Right ventricle myocardium inferior (tissue), 1 donor: ENCODE results near the gene DMPK. TPM values are rescaled to one million over a fixed set of nuclear protein-coding genes. Genes with fewer than 3 reads are reported as not detected.
A peak's percentile ranks its signal among the peaks of the same experiment; 100 is the strongest.

Source experiments
- ATAC-seq: fragments of 200-7000 bp; cut with Tn5 transposase; one replicate; pipeline ENCODE4 v1.9.1; 2020; ENCODE audit warnings: mild to moderate bottlenecking, moderate library complexity
- DNase-seq: peaks from one replicate; pipeline ENCODE4 v3.0.0; 2021; ENCODE audit errors: missing footprints
- intact Hi-C: fragments of 100-400 bp; cut with DNase I; formaldehyde crosslinking; loops from one replicate; pipeline ENCODE4 v1.11.0; 2022
- long read RNA-seq: library from polyadenylated mRNA; unstranded; transcript quantifications from one replicate; pipeline ENCODE4 v2.0.0, GENCODE V29; 2021
- total RNA-seq: library from RNA; stranded (reverse); fragmentation: NEBNext Ultra II Directional; extraction: Animal tissue kit (Norgen Biotek cat#: 25700); gene quantifications from one replicate; pipeline ENCODE4 v1.2.1, GENCODE V29; 2021
- donor health status: DM: no; HTN: yes; CAD: no; lungs with severe emphysema.

Gene DMPK
- 233 TPM for total RNA-seq
- long read RNA-seq, transcript DMPK-215 (1 exons, 1,410 nt): minor isoform, 7 of 299 reads
- long read RNA-seq, transcript DMPK-201 (15 exons, 2,787 nt): major isoform, 72 of 299 reads
- long read RNA-seq, transcript DMPK-204 (15 exons, 2,754 nt): minor isoform, 9 of 299 reads
- long read RNA-seq, transcript DMPK-205 (15 exons, 2,548 nt): minor isoform, 10 of 299 reads
- long read RNA-seq, partial matches to known transcripts: 40 of 299 reads
- long read RNA-seq, other reads (novel, unspliced or antisense): 149 of 299 reads

GRCh38 chr19:45782162-45782691 lies at the start of gene DMPK:
Gene DMPK (minus strand): TSS chr19:45782490. CDS start chr19:45782352, 138 bp downstream.
- DNase-seq (no peak), ATAC-seq (peak; percentile 74)
- intact Hi-C loops: loop anchor here (1.0 kb wide), 1 partner anchor 12 kb away; no protein-coding TSS in a partner anchor

- ATAC-seq (peak; percentile 10), DNase-seq (no peak)
- intact Hi-C loops: no loop called here
Observed at GRCh38 chr19:45828945-45829344, 46.7 kb upstream of the DMPK start.

GRCh38 chr19:45828523-45828922 lies 46.2 kb upstream of the DMPK start:
- ATAC-seq (peak; percentile 4), DNase-seq (no peak)
- intact Hi-C loops: no loop called here

- intact Hi-C loops: no loop called here
- ATAC-seq: no peak
- no peak for DNase-seq
Observed at GRCh38 chr19:45827459-45828093, 45.3 kb upstream of the DMPK start.

GRCh38 chr19:45826934-45827333 lies 44.6 kb upstream of the DMPK start:
- DNase-seq (no peak), ATAC-seq (no peak)
- intact Hi-C loops: no loop called here

GRCh38 chr19:45825917-45826893 lies 43.9 kb upstream of the DMPK start:
- ATAC-seq (no peak), DNase-seq (no peak)
- intact Hi-C loops: no loop called here

GRCh38 chr19:45825263-45825605 lies 42.9 kb upstream of the DMPK start:
- ATAC-seq: no peak
- intact Hi-C loops: no loop called here
- DNase-seq: no peak

GRCh38 chr19:45824531-45825262 lies 42.4 kb upstream of the DMPK start:
- ATAC-seq: no peak
- intact Hi-C loops: no loop called here
- no peak for DNase-seq

GRCh38 chr19:45824041-45824471 lies 41.8 kb upstream of the DMPK start:
- ATAC-seq (no peak), DNase-seq (no peak)
- intact Hi-C loops: no loop called here

- intact Hi-C loops: no loop called here
- ATAC-seq (no peak), DNase-seq (no peak)
Observed at GRCh38 chr19:45823182-45823581, 40.9 kb upstream of the DMPK start.

GRCh38 chr19:45822716-45823115 lies 40.4 kb upstream of the DMPK start:
- intact Hi-C loops: no loop called here
- no peak for DNase-seq
- ATAC-seq: no peak

GRCh38 chr19:45821570-45821969 lies 39.3 kb upstream of the DMPK start:
- ATAC-seq (no peak), DNase-seq (no peak)
- intact Hi-C loops: no loop called here

- ATAC-seq (no peak), DNase-seq (no peak)
- intact Hi-C loops: no loop called here
Observed at GRCh38 chr19:45821103-45821521, 38.8 kb upstream of the DMPK start.

- intact Hi-C loops: no loop called here
- no peak for ATAC-seq
- no peak for DNase-seq
Observed at GRCh38 chr19:45820413-45821102, 38.3 kb upstream of the DMPK start.

GRCh38 chr19:45819769-45820168 lies 37.5 kb upstream of the DMPK start:
- ATAC-seq (no peak), DNase-seq (no peak)
- intact Hi-C loops: loop anchor here (5.0 kb wide), 1 partner anchor 68 kb away; the partner anchor contains the start of gene IRF2BP1

- no peak for DNase-seq
- peak; percentile 21 for ATAC-seq
- intact Hi-C loops: loop anchor here (5.0 kb wide), 1 partner anchor 69 kb away; the partner anchor contains the start of gene IRF2BP1
Observed at GRCh38 chr19:45817725-45818301, 35.5 kb upstream of the DMPK start.

- peak; percentile 97 for DNase-seq
- peak; percentile 88 for ATAC-seq
- intact Hi-C loops: loop anchor here (5.0 kb wide), 1 partner anchor 70 kb away; the partner anchor contains the start of gene IRF2BP1
Observed at GRCh38 chr19:45817010-45817724, 34.9 kb upstream of the DMPK start.
